ENCODE measurements around the gene KRT72.

Gene KRT72

GRCh38 chr12:52537101-52537500, 64.2 kb downstream of the KRT72 start:
- Histone ChIP-seq H4K91ac (ENCODE audit: low read depth, low read length) (no peak overlapping the region), H3K14ac (ENCODE audit: low read length) (no peak overlapping the region), H3K27ac (ENCODE audit: low read depth, low read length) (no peak overlapping the region), H2BK120ac (ENCODE audit: insufficient read depth, low read length, poor library complexity) (no peak overlapping the region), H3K4ac (ENCODE audit: low read depth, low read length) (no peak overlapping the region), H2BK12ac (ENCODE audit: low read length) (no peak overlapping the region), H3K4me3 (ENCODE audit: low read depth, low read length) (no peak overlapping the region), H3K9ac (ENCODE audit: low read length) (no peak overlapping the region), H3K9me3 (ENCODE audit: insufficient read depth, low read depth, low read length) (peaks cover 4% of the 10 kb centered on the region), H3K4me1 (ENCODE audit: control insufficient read depth in 1 of 2, insufficient read depth in 2 of 2, low read length in 2 of 2) (no peaks in the 10 kb centered on the region), H3K27me3 (ENCODE audit: insufficient read depth, low read length) (no peaks in the 10 kb centered on the region), H3K79me2 (ENCODE audit: control insufficient read depth, insufficient read depth, low read length, poor library complexity) (no peaks in the 10 kb centered on the region), H3K18ac (ENCODE audit: low read length) (no peak overlapping the region), H3K23ac (ENCODE audit: low read length) (no peak overlapping the region), H2BK5ac (ENCODE audit: low read depth, low read length, poor library complexity) (no peak overlapping the region), H2AK5ac (ENCODE audit: low read length) (no peak overlapping the region), H2AFZ (ENCODE audit: insufficient read depth, low read length, poor library complexity) (no peak overlapping the region), H4K12ac (ENCODE audit: low read depth, low read length) (no peak overlapping the region), H4K8ac (ENCODE audit: low read depth, low read length) (no peak overlapping the region), H3K36me3 (ENCODE audit: control insufficient read depth in 1 of 2, insufficient read depth in 2 of 2, low read length in 2 of 2) (no peaks in the 10 kb centered on the region), H3K79me1 (ENCODE audit: low read length) (no peaks in the 10 kb centered on the region), H3K4me2 (ENCODE audit: low read length) (no peak overlapping the region)
- WGBS (ENCODE audit: extremely low coverage, insufficient coverage, insufficient read length), result no CpG with 5 or more reads among the region's 3 CpGs
- no peak for DNase-seq
